H54 (cell line): ENCODE measurements around the gene CFAP57.

ENCODE experiments used
- DNase-seq: peaks from one replicate; pipeline ENCODE4 v3.0.0; 2011; ENCODE audit warnings: low spot score, mixed read lengths; ENCODE audit not compliant: insufficient read length
- FAIRE-seq: peaks from 3 replicates; lab custom pipeline; 2011; peaks lifted over from hg19 to GRCh38; lab: Jason Lieb, UNC
- POLR2A ChIP-seq: IDR thresholded peaks from 2 replicates; pipeline ENCODE4 v1.6.1; 2011; ENCODE audit warnings: low read depth, mild to moderate bottlenecking, low read length

CFAP57 gene

DNA sequence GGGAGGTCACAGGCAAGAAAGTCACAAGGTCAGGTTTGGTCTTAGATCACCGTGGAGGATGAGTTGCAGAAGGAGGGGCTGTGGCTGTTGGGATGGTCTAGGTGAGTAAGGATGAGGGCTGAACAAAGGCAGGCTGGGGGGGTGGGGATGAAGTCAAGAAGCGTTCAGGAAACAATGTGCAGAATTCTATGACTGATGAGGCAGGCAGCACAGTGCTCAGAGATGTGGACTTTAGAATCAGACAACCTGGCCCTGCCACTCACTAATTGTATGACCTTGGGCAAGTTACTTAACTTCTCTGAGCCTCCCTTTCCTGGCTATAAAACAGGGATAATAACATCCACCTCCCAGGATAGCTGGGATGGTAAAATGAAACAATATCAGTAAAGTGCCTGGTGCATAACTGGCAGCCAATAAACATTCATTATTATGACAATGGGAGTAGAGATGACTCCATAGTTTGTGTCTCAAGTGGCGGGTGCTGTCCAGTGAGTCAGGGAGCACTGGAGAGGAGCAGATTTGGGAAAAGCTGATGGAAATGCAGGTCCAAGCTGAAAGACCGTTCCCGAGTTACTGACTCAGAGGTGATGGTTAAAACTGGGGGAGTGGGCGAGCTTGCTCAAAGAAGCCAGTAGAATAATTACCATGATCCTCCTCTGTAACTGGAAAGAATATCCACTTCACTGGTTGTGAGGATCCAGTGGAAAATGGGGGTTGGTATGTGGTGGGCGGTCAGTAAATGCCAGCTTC, 130.8 kb downstream of the CFAP57 start:
- no peak for FAIRE-seq

DNA sequence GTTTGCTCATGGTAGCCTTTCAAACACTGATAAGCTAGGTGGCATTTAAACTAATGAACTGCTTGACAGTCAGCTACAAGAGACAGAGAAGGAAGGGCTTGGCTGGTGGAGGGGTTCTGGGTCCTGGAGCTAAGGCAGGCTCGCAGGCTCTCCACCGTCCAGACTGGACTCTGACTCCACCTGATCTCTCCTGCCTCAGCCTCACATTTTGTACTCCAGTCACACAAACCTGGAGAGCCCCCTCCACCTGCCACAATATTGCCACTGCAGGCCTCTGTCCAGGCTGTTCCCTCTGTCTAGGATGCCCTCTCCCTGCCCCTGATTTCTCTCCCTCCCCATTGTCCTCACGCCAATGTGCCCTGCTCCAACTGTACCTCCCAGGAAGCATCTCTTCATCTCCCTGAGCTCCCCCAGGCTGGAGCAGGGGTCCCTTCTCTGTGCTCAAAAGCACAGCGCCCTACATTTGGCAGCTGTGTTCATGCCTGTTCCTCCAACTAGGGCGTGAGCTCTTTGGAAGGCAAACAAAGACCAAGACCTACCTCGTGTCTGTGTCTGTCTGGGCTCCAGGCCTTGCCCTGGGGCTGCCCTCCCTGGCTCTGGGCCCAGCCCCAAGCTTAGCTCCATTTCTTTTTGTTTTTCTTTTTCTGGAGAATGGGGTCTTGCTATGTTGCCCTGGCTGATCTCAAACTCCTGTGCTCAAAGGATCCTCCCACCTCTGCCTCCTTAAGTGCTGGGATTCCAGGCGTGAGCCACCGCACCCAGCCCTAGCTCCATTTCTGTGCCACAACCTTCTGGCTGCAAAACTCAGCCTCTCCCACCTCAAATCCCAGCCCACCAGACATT, 131.6 kb downstream of the CFAP57 start:
- TF ChIP-seq POLR2A: no peak
- no peak for DNase-seq
- FAIRE-seq: no peak

More for the DNA sequence above, 130.8 kb downstream of the CFAP57 start:
- DNase-seq: no peak
- no peak for TF ChIP-seq POLR2A
